ENCODE measurements around the gene IGF2R. TPM values are rescaled to one million over a fixed set of nuclear protein-coding genes. Genes with fewer than 3 reads are reported as not detected.

IGF2R gene
- total RNA-seq, 2 experiments from 2014 or later, result 19.3 to 37.6 TPM

DNA sequence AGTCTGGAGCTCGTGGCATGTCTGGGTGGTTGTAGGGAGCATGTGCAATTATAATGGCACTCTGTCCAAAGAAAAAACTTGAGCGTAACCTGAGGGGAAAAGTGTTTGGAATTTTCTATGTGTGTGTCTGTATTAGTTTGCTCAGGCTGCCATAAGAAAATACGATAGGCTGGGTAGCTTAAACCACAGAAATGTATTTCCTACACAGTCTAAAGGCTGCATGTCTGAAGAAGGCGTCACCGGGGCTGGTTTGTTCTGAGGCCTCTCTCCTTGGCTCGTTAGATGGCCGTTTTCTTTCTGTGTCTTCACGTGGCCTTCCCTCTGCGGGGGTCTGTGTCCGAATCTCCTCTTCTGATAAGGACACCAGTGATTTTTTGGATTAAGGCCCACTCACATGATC, 59.0 kb downstream of the IGF2R start:
- H3K4me1 ChIP-seq (ENCODE audit: insufficient read depth, low read length, poor library complexity, severe bottlenecking), result peaks cover 6% of the 10 kb centered on the region
- H3K36me3 ChIP-seq (ENCODE audit: insufficient read depth, low read length), result peaks cover 29% of the 10 kb centered on the region; the same call in 1 of the 2 replicates
- ChIA-PET POLR2A (interaction anchor here (1.1 kb wide), 1 partner anchor 46 kb away, joined by 3 read pairs; no protein-coding TSS in a partner anchor), CTCF (ENCODE audit: unreplicated experiment) (no interaction called here)
- TF ChIP-seq, protein P1, sequence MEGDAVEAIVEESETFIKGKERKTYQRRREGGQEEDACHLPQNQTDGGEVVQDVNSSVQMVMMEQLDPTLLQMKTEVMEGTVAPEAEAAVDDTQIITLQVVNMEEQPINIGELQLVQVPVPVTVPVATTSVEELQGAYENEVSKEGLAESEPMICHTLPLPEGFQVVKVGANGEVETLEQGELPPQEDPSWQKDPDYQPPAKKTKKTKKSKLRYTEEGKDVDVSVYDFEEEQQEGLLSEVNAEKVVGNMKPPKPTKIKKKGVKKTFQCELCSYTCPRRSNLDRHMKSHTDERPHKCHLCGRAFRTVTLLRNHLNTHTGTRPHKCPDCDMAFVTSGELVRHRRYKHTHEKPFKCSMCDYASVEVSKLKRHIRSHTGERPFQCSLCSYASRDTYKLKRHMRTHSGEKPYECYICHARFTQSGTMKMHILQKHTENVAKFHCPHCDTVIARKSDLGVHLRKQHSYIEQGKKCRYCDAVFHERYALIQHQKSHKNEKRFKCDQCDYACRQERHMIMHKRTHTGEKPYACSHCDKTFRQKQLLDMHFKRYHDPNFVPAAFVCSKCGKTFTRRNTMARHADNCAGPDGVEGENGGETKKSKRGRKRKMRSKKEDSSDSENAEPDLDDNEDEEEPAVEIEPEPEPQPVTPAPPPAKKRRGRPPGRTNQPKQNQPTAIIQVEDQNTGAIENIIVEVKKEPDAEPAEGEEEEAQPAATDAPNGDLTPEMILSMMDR (conservative IDR thresholded peaks at IDR 0.05; ENCODE audit: low read length), result no peak
- TF ChIP-seq EZH2phosphoT487 (IDR thresholded peaks at IDR 0.05; ENCODE audit: borderline replicate concordance, low read depth, low read length), result no peak
- DNase-seq (ENCODE audit: low spot score), result no peak
- peak overlapping the region; percentile 18 for H3K27ac ChIP-seq (ENCODE audit: low read depth, low read length, poor library complexity, severe bottlenecking)
- H3K9me2 ChIP-seq (ENCODE audit: insufficient read depth, low read length), result no peaks in the 10 kb centered on the region
- no peak overlapping the region for H3K4me2 ChIP-seq (ENCODE audit: low read length)
- H3K4me3 ChIP-seq (ENCODE audit: low read depth, low read length, poor library complexity, severe bottlenecking), result no peak overlapping the region
- H4K20me1 ChIP-seq (ENCODE audit: insufficient read depth, low read length), result no peaks in the 10 kb centered on the region
- H2AFZ ChIP-seq (ENCODE audit: low read length), result no peak overlapping the region
- H3K9me3 ChIP-seq (ENCODE audit: low read length), result no peaks in the 10 kb centered on the region
- BruUV-seq (replicated peaks), result no TSS peak
- intact Hi-C loops (cut with micrococcal nuclease; ENCODE audit: unreplicated experiment), result no loop called here
- no peaks in the 10 kb centered on the region for H3K79me2 ChIP-seq (ENCODE audit: insufficient read depth, low read depth, low read length)

GRCh38 chr6:160028487-160029275, 59.8 kb downstream of the IGF2R start:
- ChIA-PET POLR2A (interaction anchor here (0.7 to 1.1 kb wide), 2 partner anchors 47 to 696 kb away, joined by 3 read pairs; no protein-coding TSS in a partner anchor), CTCF (ENCODE audit: unreplicated experiment) (no interaction called here)
- Histone ChIP-seq H3K4me2 (ENCODE audit: low read length) (no peak overlapping the region), H4K20me1 (ENCODE audit: insufficient read depth, low read length) (no peaks in the 10 kb centered on the region), H3K27ac (ENCODE audit: low read depth, low read length, poor library complexity, severe bottlenecking) (peak overlapping the region; percentile 18), H3K79me2 (ENCODE audit: insufficient read depth, low read depth, low read length) (no peaks in the 10 kb centered on the region), H3K9me3 (ENCODE audit: low read length) (no peaks in the 10 kb centered on the region), H3K9me2 (ENCODE audit: insufficient read depth, low read length) (no peaks in the 10 kb centered on the region), H3K4me3 (ENCODE audit: low read depth, low read length, poor library complexity, severe bottlenecking) (no peak overlapping the region), H2AFZ (ENCODE audit: low read length) (no peak overlapping the region), H3K4me1 (ENCODE audit: insufficient read depth, low read length, poor library complexity, severe bottlenecking) (peaks cover 6% of the 10 kb centered on the region), H3K36me3 (ENCODE audit: insufficient read depth, low read length) (peaks cover 36% of the 10 kb centered on the region; the same call in 1 of the 2 replicates)
- BruUV-seq (replicated peaks), result no TSS peak
- peak; percentile 54 for DNase-seq (ENCODE audit: low spot score)
- TF ChIP-seq EZH2phosphoT487 (IDR thresholded peaks at IDR 0.05; ENCODE audit: borderline replicate concordance, low read depth, low read length), result no peak
- TF ChIP-seq, protein P1 (conservative IDR thresholded peaks at IDR 0.05; ENCODE audit: low read length), result no peak
- intact Hi-C loops (cut with micrococcal nuclease; ENCODE audit: unreplicated experiment), result no loop called here

DNA sequence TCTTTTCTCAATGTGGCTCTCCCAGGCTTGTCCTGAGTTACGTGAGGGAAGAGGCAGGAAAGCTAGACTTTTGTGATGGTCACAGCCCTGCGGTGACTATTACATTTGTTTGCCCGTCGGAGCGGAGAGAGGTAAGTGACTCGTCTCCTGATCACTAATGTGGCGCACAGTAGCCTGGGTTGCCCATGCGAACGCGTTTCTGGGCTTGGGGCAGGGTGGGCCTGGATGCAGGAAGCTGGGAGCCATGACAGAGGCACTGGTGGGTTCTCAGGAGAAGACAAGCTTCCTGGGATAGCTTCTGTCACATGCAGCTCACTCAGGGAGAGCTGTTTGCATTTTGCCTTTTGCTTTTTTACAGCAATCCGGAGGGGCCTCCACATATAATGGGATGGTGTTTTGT, 60.6 kb downstream of the IGF2R start:
- no peaks in the 10 kb centered on the region for H4K20me1 ChIP-seq (ENCODE audit: insufficient read depth, low read length)
- ChIA-PET POLR2A (interaction anchor here (0.5 kb wide), 1 partner anchor 63 kb away, joined by 3 read pairs; no protein-coding TSS in a partner anchor), CTCF (ENCODE audit: unreplicated experiment) (no interaction called here)
- H3K27ac ChIP-seq (ENCODE audit: low read depth, low read length, poor library complexity, severe bottlenecking), result no peak overlapping the region
- no peak for DNase-seq (ENCODE audit: low spot score)
- intact Hi-C loops (cut with micrococcal nuclease; ENCODE audit: unreplicated experiment), result no loop called here
- peaks cover 44% of the 10 kb centered on the region; the same call in 1 of the 2 replicates for H3K36me3 ChIP-seq (ENCODE audit: insufficient read depth, low read length)
- no peaks in the 10 kb centered on the region for H3K9me3 ChIP-seq (ENCODE audit: low read length)
- H3K4me2 ChIP-seq (ENCODE audit: low read length), result no peak overlapping the region
- no peaks in the 10 kb centered on the region for H3K9me2 ChIP-seq (ENCODE audit: insufficient read depth, low read length)
- no TSS peak for BruUV-seq (replicated peaks)
- H3K4me3 ChIP-seq (ENCODE audit: low read depth, low read length, poor library complexity, severe bottlenecking), result no peak overlapping the region
- TF ChIP-seq, protein P1 (conservative IDR thresholded peaks at IDR 0.05; ENCODE audit: low read length), result no peak
- H3K4me1 ChIP-seq (ENCODE audit: insufficient read depth, low read length, poor library complexity, severe bottlenecking), result peaks cover 6% of the 10 kb centered on the region
- H2AFZ ChIP-seq (ENCODE audit: low read length), result no peak overlapping the region
- H3K79me2 ChIP-seq (ENCODE audit: insufficient read depth, low read depth, low read length), result no peaks in the 10 kb centered on the region
